Measurements from ENCODE around the gene TMEM98.
"Not testable (repeated sequence)": the region's sequence is repeated elsewhere in the genome, so short reads cannot be mapped to it uniquely, and the experiment has no call there.

The TMEM98 gene

DNA sequence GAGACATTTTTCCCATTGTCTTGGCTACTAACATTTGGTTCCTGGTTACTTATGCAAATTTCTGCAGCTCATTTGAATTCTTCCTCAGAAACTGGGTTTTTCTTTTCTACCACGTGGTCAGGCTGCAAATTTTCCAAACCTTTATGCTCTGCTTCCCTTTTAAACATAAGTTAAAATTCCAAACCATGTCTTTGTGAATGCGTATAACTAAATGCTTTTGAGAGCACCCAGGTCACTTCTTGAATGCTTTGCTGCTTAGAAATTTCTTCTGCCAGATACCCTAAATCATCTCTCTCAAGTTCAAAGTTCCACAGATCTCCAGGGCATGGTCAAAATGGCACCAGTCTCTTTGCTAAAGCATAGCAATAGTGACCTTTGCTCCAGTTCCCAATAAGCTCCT, 59.9 kb downstream of the TMEM98 start:
- DNase-seq, result not testable (repeated sequence)

DNA sequence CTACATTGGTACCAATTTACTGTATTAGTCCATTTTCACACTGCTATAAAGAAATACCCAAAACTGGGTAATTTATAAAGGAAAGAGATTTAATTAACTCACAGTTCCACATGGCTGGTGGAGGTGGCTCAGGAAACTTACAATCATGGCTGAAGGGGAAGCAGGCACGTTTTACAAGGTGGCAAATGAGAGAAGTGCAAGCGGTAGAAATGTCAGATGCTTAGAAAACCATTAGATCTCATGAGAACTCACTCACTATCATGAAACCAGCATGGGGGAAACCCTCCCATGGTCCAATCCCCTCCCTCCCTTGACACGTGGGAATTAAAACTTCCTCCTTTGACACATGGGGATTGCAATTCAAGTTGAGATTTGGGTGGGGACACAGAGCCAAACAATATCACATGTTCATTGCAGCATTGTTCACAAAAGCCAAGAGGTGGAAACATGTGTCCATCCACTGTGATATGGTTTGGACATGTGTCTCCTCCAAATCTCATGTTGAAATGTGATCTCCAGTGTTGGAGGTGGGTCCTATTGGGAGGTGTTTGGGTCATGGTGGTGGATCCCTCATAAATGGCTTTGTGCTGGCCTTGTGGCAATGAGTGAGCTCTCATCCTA, 60.6 kb downstream of the TMEM98 start:
- DNase-seq, result no peak

DNA sequence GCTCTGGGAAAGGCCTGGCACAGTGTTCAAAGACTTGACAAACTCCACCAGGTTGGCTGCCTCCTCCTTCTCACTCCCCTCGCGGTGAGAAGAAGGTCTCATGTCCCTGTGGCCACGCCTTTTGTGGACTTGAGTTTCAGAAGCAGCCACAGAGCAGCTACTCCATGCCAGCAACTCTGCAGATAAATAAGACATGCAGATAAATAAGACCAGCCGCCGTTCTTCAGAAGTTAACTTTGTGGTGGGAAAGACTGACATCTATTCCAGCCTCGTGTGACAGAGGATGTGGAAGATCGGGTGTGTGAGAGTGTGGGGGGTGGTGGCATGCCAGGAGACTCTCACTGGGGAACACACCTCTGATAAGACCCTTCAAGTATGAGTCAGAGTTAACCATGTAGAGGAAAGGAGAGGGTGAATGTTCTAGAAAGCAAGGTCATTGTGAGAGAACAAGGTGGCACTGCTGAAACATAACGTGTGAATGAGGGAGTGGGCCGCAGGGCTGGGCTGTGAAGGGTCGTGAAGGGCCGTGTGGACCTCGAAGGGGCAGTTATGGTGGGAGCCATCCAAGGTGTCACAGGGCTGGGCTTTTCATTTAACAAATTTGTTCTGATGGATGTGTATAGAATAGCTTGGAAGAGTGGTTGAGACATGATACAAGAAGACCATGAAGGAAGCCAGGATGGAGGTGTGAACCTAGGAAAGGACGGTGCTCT, 64.5 kb downstream of the TMEM98 start:
- no peak for DNase-seq

DNA sequence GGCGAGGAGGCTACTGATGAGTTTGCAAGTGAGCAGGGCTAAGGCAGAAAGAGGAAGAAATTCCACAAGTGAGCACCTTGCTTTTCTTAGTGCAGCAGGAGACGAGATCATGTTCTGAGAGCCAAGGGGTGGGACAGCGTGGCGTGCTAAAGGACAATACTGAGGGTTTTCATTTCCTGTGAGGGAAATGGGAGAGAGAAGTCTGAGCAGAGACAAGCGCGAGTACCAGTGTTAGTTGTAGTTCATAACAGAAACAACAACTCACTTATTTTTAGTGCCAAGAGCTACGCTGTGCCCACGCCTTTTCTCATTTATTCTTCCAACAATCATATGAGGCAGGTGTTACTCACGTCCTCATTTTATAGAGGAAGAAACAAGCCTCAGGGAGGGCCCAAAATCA, 66.0 kb downstream of the TMEM98 start:
- DNase-seq, result no peak

All from NCI-H524 treated with DMSO at 0.1 percent for 48 hours (cell line).